Stimulated activated CD8-positive, alpha-beta memory T cell treated with anti-CD3 and anti-CD28 coated beads, Interleukin-4, amount 100 ng/mL, for 1 hour (primary cell): ENCODE results near the gene SKA3.

ENCODE experiments used
- DNase-seq, 2 donors: peaks; one replicate each; pipeline ENCODE4 v3.0.0-alpha.2; 2020; ENCODE audit warnings: low read depth in 2 of 2, low spot score in 1 of 2

SKA3 gene

GRCh38 chr13:21117104-21117809, 59.1 kb downstream of the SKA3 start:
- no peak for DNase-seq

- no peak for DNase-seq
These were observed 60.2 kb downstream of the SKA3 start for GRCh38 chr13:21116141-21116540.

GRCh38 chr13:21115231-21115630, 61.1 kb downstream of the SKA3 start:
- no peak for DNase-seq

- no peak for DNase-seq
These were observed 64.8 kb downstream of the SKA3 start for GRCh38 chr13:21111546-21111945.

- no peak for DNase-seq
These were observed 67.2 kb downstream of the SKA3 start for GRCh38 chr13:21109168-21109567.

GRCh38 chr13:21106089-21106488, 70.3 kb downstream of the SKA3 start:
- no peak for DNase-seq

GRCh38 chr13:21104199-21105019, 71.9 kb downstream of the SKA3 start:
- DNase-seq = no peak
